HUES6 (cell line): Measurements from ENCODE around the gene GRWD1.
A peak's percentile ranks its signal among the peaks of the same experiment; 100 is the strongest.

Experiments
- H3K27ac ChIP-seq: 2 replicates; pipeline ENCODE4 v1.7.0; 2013; ENCODE audit warnings: low read depth, mild to moderate bottlenecking, low read length, inconsistent platforms
- H3K27me3 ChIP-seq: 2 replicates; pipeline ENCODE4 v1.6.1; 2013; ENCODE audit warnings: low read length; ENCODE audit not compliant: control insufficient read depth, insufficient read depth
- H3K36me3 ChIP-seq: 2 replicates; pipeline ENCODE4 v1.6.1; 2013; ENCODE audit warnings: low read length; ENCODE audit not compliant: control insufficient read depth, insufficient read depth
- H3K4me1 ChIP-seq: 2 replicates; pipeline ENCODE4 v1.6.1; 2013; ENCODE audit warnings: low read length; ENCODE audit not compliant: control insufficient read depth, insufficient read depth
- H3K4me3 ChIP-seq: 2 replicates; pipeline ENCODE4 v1.5.1; 2013; ENCODE audit warnings: low read depth, low read length
- H3K9ac ChIP-seq: one replicate; pipeline ENCODE4 v1.6.1; 2013; ENCODE audit warnings: mild to moderate bottlenecking, low read length
- H3K9me3 ChIP-seq: 2 replicates; pipeline ENCODE4 v1.6.1; 2013; ENCODE audit warnings: low read depth, low read length; ENCODE audit not compliant: control insufficient read depth, insufficient read depth

GRWD1 gene

GRCh38 chr19:48458016-48458415, 12.2 kb downstream of the GRWD1 start:
- H3K27me3 ChIP-seq, result no peaks in the 10 kb centered on the region
- H3K36me3 ChIP-seq, result peaks cover 44% of the 10 kb centered on the region
- H3K9me3 ChIP-seq, result no peaks in the 10 kb centered on the region
- no peak overlapping the region for H3K4me3 ChIP-seq
- 0 out of 2 replicates have a peak, but pooled peaks cover 4% of the 10 kb centered on the region for H3K4me1 ChIP-seq
- no peak overlapping the region for H3K9ac ChIP-seq
- H3K27ac ChIP-seq, result no peak overlapping the region

GRCh38 chr19:48461651-48461981, 15.8 kb downstream of the GRWD1 start:
- 0 out of 2 replicates have a peak, but pooled peaks cover 4% of the 10 kb centered on the region for H3K4me1 ChIP-seq
- H3K27ac ChIP-seq, result no peak overlapping the region
- no peak overlapping the region for H3K4me3 ChIP-seq
- no peaks in the 10 kb centered on the region for H3K27me3 ChIP-seq
- no peak overlapping the region for H3K9ac ChIP-seq
- H3K9me3 ChIP-seq, result no peaks in the 10 kb centered on the region
- peaks cover 10% of the 10 kb centered on the region for H3K36me3 ChIP-seq

GRCh38 chr19:48461982-48462655, 16.3 kb downstream of the GRWD1 start:
- H3K27ac ChIP-seq, result no peak overlapping the region
- H3K36me3 ChIP-seq, result peaks cover 6% of the 10 kb centered on the region
- H3K4me3 ChIP-seq, result no peak overlapping the region
- no peak overlapping the region for H3K9ac ChIP-seq
- no peaks in the 10 kb centered on the region for H3K9me3 ChIP-seq
- no peaks in the 10 kb centered on the region for H3K27me3 ChIP-seq
- 0 out of 2 replicates have a peak, but pooled peaks cover 4% of the 10 kb centered on the region for H3K4me1 ChIP-seq

- H3K36me3 ChIP-seq, result peaks cover under 1% of the 10 kb centered on the region
- H3K4me1 ChIP-seq, result peaks cover 5% of the 10 kb centered on the region; the same call in 1 of the 2 replicates
- H3K27ac ChIP-seq, result no peak overlapping the region
- no peaks in the 10 kb centered on the region for H3K9me3 ChIP-seq
- no peaks in the 10 kb centered on the region for H3K27me3 ChIP-seq
- no peak overlapping the region for H3K4me3 ChIP-seq
- H3K9ac ChIP-seq, result no peak overlapping the region
Measured at GRCh38 chr19:48465215-48465614, 19.4 kb downstream of the GRWD1 start.

- H3K27ac ChIP-seq, result no peak overlapping the region
- peaks cover 16% of the 10 kb centered on the region for H3K36me3 ChIP-seq
- no peak overlapping the region for H3K9ac ChIP-seq
- H3K4me3 ChIP-seq, result no peak overlapping the region
- H3K27me3 ChIP-seq, result no peaks in the 10 kb centered on the region
- peaks cover 5% of the 10 kb centered on the region; the same call in 1 of the 2 replicates for H3K4me1 ChIP-seq
- no peaks in the 10 kb centered on the region for H3K9me3 ChIP-seq
Measured at GRCh38 chr19:48466561-48467325, 21.0 kb downstream of the GRWD1 start.

- Histone ChIP-seq H3K4me3 (peak overlapping the region; percentile 79), H3K27ac (peak overlapping the region; percentile 98)
Measured at GRCh38 chr19:48468772-48469288, 23.0 kb downstream of the GRWD1 start.

GRCh38 chr19:48469289-48469881, 23.6 kb downstream of the GRWD1 start, which contains the start of gene CYTH2:
CYTH2 (plus strand) TSS chr19:48469369; CDS start chr19:48469508, 139 bp downstream.
- no peaks in the 10 kb centered on the region for H3K27me3 ChIP-seq
- peak within 1 kb of the TSS; percentile 95 for H3K9ac ChIP-seq
- no peaks in the 10 kb centered on the region for H3K9me3 ChIP-seq
- H3K36me3 ChIP-seq, result peaks cover 42% of the 10 kb centered on the region
- H3K27ac ChIP-seq, result peak within 1 kb of the TSS; percentile 98
- H3K4me3 ChIP-seq, result peak within 1 kb of the TSS; percentile 79
- H3K4me1 ChIP-seq, result peaks cover 5% of the 10 kb centered on the region; the same call in 1 of the 2 replicates

More at GRCh38 chr19:48468772-48469288, 23.0 kb downstream of the GRWD1 start:
- Histone ChIP-seq H3K36me3 (peaks cover 37% of the 10 kb centered on the region), H3K27me3 (no peaks in the 10 kb centered on the region), H3K4me1 (peaks cover 5% of the 10 kb centered on the region; the same call in 1 of the 2 replicates), H3K9ac (peak overlapping the region; percentile 95), H3K9me3 (no peaks in the 10 kb centered on the region)

- Histone ChIP-seq H3K27ac (no peak overlapping the region), H3K9ac (peak overlapping the region; percentile 72), H3K27me3 (no peaks in the 10 kb centered on the region), H3K36me3 (peaks cover 49% of the 10 kb centered on the region), H3K9me3 (no peaks in the 10 kb centered on the region), H3K4me1 (peaks cover 5% of the 10 kb centered on the region; the same call in 1 of the 2 replicates), H3K4me3 (peak overlapping the region; percentile 79)
Measured at GRCh38 chr19:48469934-48470680, 24.3 kb downstream of the GRWD1 start.

GRCh38 chr19:48470856-48471255, 25.1 kb downstream of the GRWD1 start:
- H3K4me1 ChIP-seq, result peaks cover 5% of the 10 kb centered on the region; the same call in 1 of the 2 replicates
- H3K9ac ChIP-seq, result no peak overlapping the region
- H3K27me3 ChIP-seq, result no peaks in the 10 kb centered on the region
- no peak overlapping the region for H3K4me3 ChIP-seq
- H3K9me3 ChIP-seq, result no peaks in the 10 kb centered on the region
- H3K36me3 ChIP-seq, result peaks cover 57% of the 10 kb centered on the region
- H3K27ac ChIP-seq, result no peak overlapping the region

- Histone ChIP-seq H3K9ac (no peak overlapping the region), H3K27ac (no peak overlapping the region), H3K36me3 (peaks cover 65% of the 10 kb centered on the region), H3K9me3 (no peaks in the 10 kb centered on the region), H3K27me3 (no peaks in the 10 kb centered on the region), H3K4me3 (no peak overlapping the region), H3K4me1 (peaks cover 5% of the 10 kb centered on the region; the same call in 1 of the 2 replicates)
Measured at GRCh38 chr19:48471836-48472235, 26.1 kb downstream of the GRWD1 start.
